ENCODE data around the gene GRAMD2B.

Gene GRAMD2B

GRCh38 chr5:126394211-126394788, 28.9 kb upstream of the GRAMD2B start:
- no peak for TF ChIP-seq EGR1 (IDR thresholded peaks at IDR 0.05)
- TF ChIP-seq MAX (IDR thresholded peaks at IDR 0.05): no peak
- TF ChIP-seq TCF12 (IDR thresholded peaks at IDR 0.05; ENCODE audit: low read depth): no peak
- TF ChIP-seq RAD21 (IDR thresholded peaks at IDR 0.05; ENCODE audit: low read depth): no peak
- TF ChIP-seq FOXM1 (IDR thresholded peaks at IDR 0.05; ENCODE audit: borderline replicate concordance, low read depth): no peak
- TF ChIP-seq EP300 (IDR thresholded peaks at IDR 0.05; ENCODE audit: borderline replicate concordance): no peak
- TF ChIP-seq, protein P1, sequence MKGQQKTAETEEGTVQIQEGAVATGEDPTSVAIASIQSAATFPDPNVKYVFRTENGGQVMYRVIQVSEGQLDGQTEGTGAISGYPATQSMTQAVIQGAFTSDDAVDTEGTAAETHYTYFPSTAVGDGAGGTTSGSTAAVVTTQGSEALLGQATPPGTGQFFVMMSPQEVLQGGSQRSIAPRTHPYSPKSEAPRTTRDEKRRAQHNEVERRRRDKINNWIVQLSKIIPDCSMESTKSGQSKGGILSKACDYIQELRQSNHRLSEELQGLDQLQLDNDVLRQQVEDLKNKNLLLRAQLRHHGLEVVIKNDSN (IDR thresholded peaks at IDR 0.05): no peak
- no peak for TF ChIP-seq YY1 (IDR thresholded peaks at IDR 0.05; ENCODE audit: low read depth)
- TF ChIP-seq TEAD4 (IDR thresholded peaks at IDR 0.05): no peak
- no peak for TF ChIP-seq NFIC (IDR thresholded peaks at IDR 0.05)
- TF ChIP-seq CEBPB (IDR thresholded peaks at IDR 0.05): no peak
- no peak for TF ChIP-seq ZBTB7A (IDR thresholded peaks at IDR 0.05; ENCODE audit: low read depth)

DNA sequence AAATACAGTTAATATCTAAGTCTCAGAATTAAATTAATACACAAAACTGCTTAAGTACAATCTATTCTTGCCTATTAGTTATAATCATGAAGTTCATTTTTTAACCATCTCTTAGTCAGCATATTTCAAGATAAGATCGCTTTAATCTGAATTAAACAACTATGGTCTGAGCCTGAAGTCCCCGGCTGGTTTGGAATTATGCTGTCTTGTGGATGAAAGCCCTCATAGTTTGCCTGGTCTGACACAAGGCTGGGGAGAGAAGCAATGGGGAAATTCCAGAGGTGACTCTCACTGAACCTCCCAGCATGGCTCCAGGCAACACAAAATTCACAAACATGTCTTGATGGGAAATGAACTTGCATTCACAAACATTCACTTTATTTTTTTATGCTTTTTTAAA, 28.0 kb upstream of the GRAMD2B start:
- TF ChIP-seq TEAD4 (IDR thresholded peaks at IDR 0.05) (no peak), CEBPB (IDR thresholded peaks at IDR 0.05) (no peak), FOXM1 (IDR thresholded peaks at IDR 0.05; ENCODE audit: borderline replicate concordance, low read depth) (no peak), NFIC (IDR thresholded peaks at IDR 0.05) (no peak), RAD21 (IDR thresholded peaks at IDR 0.05; ENCODE audit: low read depth) (no peak), REST (IDR thresholded peaks at IDR 0.05; ENCODE audit: low read depth) (no peak), MAX (IDR thresholded peaks at IDR 0.05) (no peak), ZBTB7A (IDR thresholded peaks at IDR 0.05; ENCODE audit: low read depth) (no peak), EGR1 (IDR thresholded peaks at IDR 0.05) (no peak), CREB1 (IDR thresholded peaks at IDR 0.05; ENCODE audit: low read depth) (no peak), YY1 (IDR thresholded peaks at IDR 0.05; ENCODE audit: low read depth) (no peak), TCF12 (IDR thresholded peaks at IDR 0.05; ENCODE audit: low read depth) (no peak), EP300 (IDR thresholded peaks at IDR 0.05; ENCODE audit: borderline replicate concordance) (no peak), TAF1 (IDR thresholded peaks at IDR 0.05; ENCODE audit: low read depth) (no peak)
- TF ChIP-seq, protein P1 (IDR thresholded peaks at IDR 0.05): no peak

DNA sequence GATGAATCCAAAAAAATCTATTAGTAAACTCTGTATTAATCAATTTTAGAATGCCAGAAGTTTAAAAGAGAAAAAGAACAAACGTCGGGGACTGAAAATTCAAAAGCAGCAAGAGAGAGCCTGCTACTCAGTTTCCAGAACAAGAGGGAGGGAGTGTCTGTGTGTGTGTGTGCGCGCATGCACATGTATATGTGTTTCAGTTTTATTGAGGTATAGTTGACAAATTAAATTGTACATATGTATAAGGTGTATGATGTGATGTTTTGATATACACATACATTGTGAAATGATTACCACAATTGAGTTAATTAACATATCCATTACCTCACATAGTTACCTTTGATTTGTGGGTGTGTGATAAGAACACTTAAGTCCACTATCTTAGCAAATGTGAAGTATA, 27.6 kb upstream of the GRAMD2B start:
- TF ChIP-seq CEBPB (IDR thresholded peaks at IDR 0.05) (no peak), NFIC (IDR thresholded peaks at IDR 0.05) (no peak), TCF12 (IDR thresholded peaks at IDR 0.05; ENCODE audit: low read depth) (no peak), YY1 (IDR thresholded peaks at IDR 0.05; ENCODE audit: low read depth) (no peak)

GRCh38 chr5:126398791-126399190, 24.4 kb upstream of the GRAMD2B start:
- no peak for TF ChIP-seq RAD21 (IDR thresholded peaks at IDR 0.05; ENCODE audit: low read depth)
- TF ChIP-seq CEBPB (IDR thresholded peaks at IDR 0.05): no peak
- no peak for TF ChIP-seq TCF12 (IDR thresholded peaks at IDR 0.05; ENCODE audit: low read depth)
- no peak for TF ChIP-seq EGR1 (IDR thresholded peaks at IDR 0.05)
- TF ChIP-seq CREB1 (IDR thresholded peaks at IDR 0.05; ENCODE audit: low read depth): no peak
- no peak for TF ChIP-seq TAF1 (IDR thresholded peaks at IDR 0.05; ENCODE audit: low read depth)
- no peak for TF ChIP-seq MAX (IDR thresholded peaks at IDR 0.05)
- no peak for TF ChIP-seq FOXM1 (IDR thresholded peaks at IDR 0.05; ENCODE audit: borderline replicate concordance, low read depth)
- no peak for TF ChIP-seq ZBTB7A (IDR thresholded peaks at IDR 0.05; ENCODE audit: low read depth)
- no peak for TF ChIP-seq TEAD4 (IDR thresholded peaks at IDR 0.05)
- no peak for TF ChIP-seq EP300 (IDR thresholded peaks at IDR 0.05; ENCODE audit: borderline replicate concordance)
- TF ChIP-seq, protein P1 (IDR thresholded peaks at IDR 0.05): no peak
- TF ChIP-seq REST (IDR thresholded peaks at IDR 0.05; ENCODE audit: low read depth): no peak
- TF ChIP-seq NFIC (IDR thresholded peaks at IDR 0.05): no peak
- TF ChIP-seq YY1 (IDR thresholded peaks at IDR 0.05; ENCODE audit: low read depth): no peak

GRCh38 chr5:126400621-126401251, 22.5 kb upstream of the GRAMD2B start:
- no peak for TF ChIP-seq TCF12 (IDR thresholded peaks at IDR 0.05; ENCODE audit: low read depth)
- no peak for TF ChIP-seq FOXM1 (IDR thresholded peaks at IDR 0.05; ENCODE audit: borderline replicate concordance, low read depth)
- TF ChIP-seq REST (IDR thresholded peaks at IDR 0.05; ENCODE audit: low read depth): no peak
- no peak for TF ChIP-seq CREB1 (IDR thresholded peaks at IDR 0.05; ENCODE audit: low read depth)
- TF ChIP-seq TAF1 (IDR thresholded peaks at IDR 0.05; ENCODE audit: low read depth): no peak
- no peak for TF ChIP-seq RAD21 (IDR thresholded peaks at IDR 0.05; ENCODE audit: low read depth)
- no peak for TF ChIP-seq MAX (IDR thresholded peaks at IDR 0.05)
- no peak for TF ChIP-seq EP300 (IDR thresholded peaks at IDR 0.05; ENCODE audit: borderline replicate concordance)
- no peak for TF ChIP-seq YY1 (IDR thresholded peaks at IDR 0.05; ENCODE audit: low read depth)
- no peak for TF ChIP-seq NFIC (IDR thresholded peaks at IDR 0.05)
- no peak for TF ChIP-seq TEAD4 (IDR thresholded peaks at IDR 0.05)
- TF ChIP-seq, protein P1 (IDR thresholded peaks at IDR 0.05): no peak
- TF ChIP-seq EGR1 (IDR thresholded peaks at IDR 0.05): no peak
- TF ChIP-seq CEBPB (IDR thresholded peaks at IDR 0.05): no peak
- TF ChIP-seq ZBTB7A (IDR thresholded peaks at IDR 0.05; ENCODE audit: low read depth): no peak

All from Ishikawa (cell line).